Activated CD8-positive, alpha-beta T cell treated with anti-CD3 and anti-CD28 coated beads, Interleukin-2, amount 10 ng/mL, durations not matched to agents 7 days and 5 days (primary cell): ENCODE results near the gene IAH1. TPM values are rescaled to one million over a fixed set of nuclear protein-coding genes. Genes with fewer than 3 reads are reported as not detected.

ENCODE experiments used
- ATAC-seq: fragments of 150-1000 bp; cut with Tn5 transposase; one replicate; pipeline ENCODE4 v1.10.0; 2021; ENCODE audit warnings: moderate library complexity
- CTCF ChIA-PET: fragments of 350-600 bp; sonication (Branson Sonifier 250); formaldehyde crosslinking; loops from one replicate; lab custom pipeline; 2021; ENCODE audit warnings: antibody characterized with exemption; lab: Charles Lee
- POLR2A ChIA-PET: fragments of 350-600 bp; sonication (Branson Sonifier 250); formaldehyde crosslinking; loops from one replicate; lab custom pipeline; 2021; ENCODE audit warnings: antibody characterized with exemption; lab: Charles Lee
- DNase-seq: peaks from one replicate; pipeline ENCODE4 v3.0.0-alpha.2; 2020
- H3K27ac Mint-ChIP-seq: one replicate; pipeline ENCODE4 v1.8.0; 2021; ENCODE audit warnings: mild to moderate bottlenecking, mixed read lengths
- H3K27me3 Mint-ChIP-seq: one replicate; pipeline ENCODE4 v1.8.0; 2021; ENCODE audit warnings: low read depth, mixed read lengths
- H3K36me3 Mint-ChIP-seq: one replicate; pipeline ENCODE4 v1.8.0; 2021; ENCODE audit warnings: low read depth, mixed read lengths
- H3K4me1 Mint-ChIP-seq: one replicate; pipeline ENCODE4 v1.8.0; 2021; ENCODE audit warnings: low read depth, mixed read lengths
- H3K4me3 Mint-ChIP-seq: one replicate; pipeline ENCODE4 v1.8.0; 2021; ENCODE audit warnings: mild to moderate bottlenecking, mixed read lengths
- H3K9me3 Mint-ChIP-seq: one replicate; pipeline ENCODE4 v1.8.0; 2022; ENCODE audit warnings: mixed read lengths; ENCODE audit not compliant: insufficient read depth
- total RNA-seq, 2 experiments: library from RNA; stranded (reverse); gene quantifications; one replicate each; pipeline ENCODE4 v1.2.3, GENCODE V29; 2021

IAH1 gene
- total RNA-seq = 10 to 100 TPM; 71.7 to 73.3 TPM

DNA sequence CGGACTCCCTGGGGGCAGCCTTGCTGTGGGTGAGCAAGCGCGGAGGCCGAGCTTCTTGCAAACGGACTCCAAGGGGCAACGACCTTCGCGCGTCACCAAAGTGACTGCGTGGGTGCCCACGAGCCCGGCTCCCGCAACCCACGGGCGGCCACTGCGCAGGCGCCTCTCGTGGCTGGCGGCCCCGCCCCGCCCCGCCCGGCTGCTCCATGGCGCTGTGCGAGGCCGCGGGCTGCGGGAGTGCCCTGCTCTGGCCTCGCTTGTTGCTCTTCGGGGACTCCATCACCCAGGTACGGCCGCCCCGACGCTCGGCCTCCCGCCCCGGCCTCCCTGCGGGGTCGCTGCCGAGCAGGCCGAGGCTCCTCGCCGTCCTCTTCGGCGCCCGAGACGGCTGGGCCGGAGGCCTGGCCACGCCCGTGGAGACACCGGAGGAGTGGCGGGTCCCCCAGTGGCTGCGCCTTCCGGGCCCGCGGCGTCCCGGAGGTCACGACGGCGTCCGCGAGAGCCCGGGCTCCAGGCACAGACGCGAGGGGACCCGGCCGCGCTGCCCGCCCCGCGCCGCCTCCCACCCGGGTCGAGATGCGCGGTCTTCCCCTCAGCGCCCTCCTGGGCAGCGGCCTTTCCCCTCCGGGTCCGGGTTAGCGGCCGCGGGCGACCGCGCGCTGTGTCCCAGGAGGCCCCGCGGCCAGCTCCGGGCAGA lies at the start of gene IAH1:
TSS of gene IAH1 (plus strand) at position 191 of the 697 bp plus-strand sequence. CDS start at position 207, 16 bp downstream.
- Mint-ChIP-seq H3K36me3 (peaks cover 55% of the 10 kb centered on the region), H3K4me3 (peak within 1 kb of the TSS; percentile 79), H3K27me3 (no peaks in the 10 kb centered on the region), H3K9me3 (no peaks in the 10 kb centered on the region), H3K4me1 (peaks cover 41% of the 10 kb centered on the region), H3K27ac (peak within 1 kb of the TSS; percentile 86)
- POLR2A ChIA-PET = interaction anchor here (0.6 to 3.5 kb wide), 10 partner anchors 9 to 424 kb away, joined by 3 to 20 read pairs (median 3); partner anchors contain the start of genes ADAM17, CPSF3, ITGB1BP1 and YWHAQ
- ATAC-seq (peak; percentile 90), DNase-seq (peak; percentile 75)
- CTCF ChIA-PET = interaction anchor here (0.6 to 2.0 kb wide), 7 partner anchors 9 to 156 kb away, joined by 3 to 12 read pairs (median 3); partner anchors contain the start of genes ADAM17 and YWHAQ

GRCh38 chr2:9428965-9429577 lies 45.3 kb upstream of the IAH1 start:
- CTCF ChIA-PET = interaction anchor here (1.0 kb wide), 1 partner anchor 341 kb away, joined by 3 read pairs; no protein-coding TSS in a partner anchor
- no peak overlapping the region for H3K27ac Mint-ChIP-seq

DNA sequence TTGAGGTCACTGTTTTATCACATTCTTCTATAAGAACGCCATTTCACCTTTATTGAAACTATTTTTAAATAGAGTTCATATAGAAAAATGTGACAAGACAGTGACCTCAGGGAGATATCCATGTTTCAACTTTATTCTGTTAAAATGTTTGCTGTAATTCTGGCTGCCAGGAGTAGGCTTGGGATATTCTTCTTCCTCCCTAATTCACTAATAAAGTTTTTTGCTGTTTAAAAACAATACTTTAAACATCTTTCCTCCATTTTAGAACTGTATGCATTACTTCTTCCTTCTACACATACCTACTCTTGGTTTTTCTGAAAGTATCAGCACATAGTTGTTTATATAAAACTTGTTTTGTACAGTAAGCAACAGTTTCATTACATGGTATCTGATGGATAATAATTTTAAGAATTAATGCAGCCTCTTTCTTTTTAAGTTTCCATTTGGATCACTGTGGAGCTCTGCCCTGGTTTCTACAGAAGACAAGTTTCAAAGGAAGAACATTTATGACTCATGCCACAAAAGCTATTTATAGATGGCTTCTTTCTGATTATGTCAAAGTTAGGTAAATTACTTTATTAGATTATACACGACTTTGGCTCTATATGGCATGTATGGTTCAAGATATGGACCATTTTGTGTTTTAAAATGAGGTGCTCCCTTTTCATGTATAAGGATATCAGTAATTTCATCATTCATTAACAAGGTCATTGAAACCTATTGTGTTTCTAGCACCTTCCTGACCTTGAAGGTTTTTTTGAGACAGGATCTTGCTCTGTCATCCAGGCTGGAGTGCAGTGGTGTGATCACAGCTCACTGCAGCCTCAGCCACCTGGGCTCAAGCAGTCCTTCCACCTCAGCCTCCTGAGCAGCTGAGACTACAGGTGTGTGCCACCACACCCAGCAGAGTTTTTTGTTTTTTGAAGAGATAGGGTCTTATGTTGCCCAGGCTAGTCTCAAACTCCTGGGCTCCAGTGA lies 43.7 kb upstream of the IAH1 start:
- ATAC-seq = no peak
- ChIA-PET POLR2A (no interaction called here), CTCF (interaction anchor here (1.1 kb wide), 1 partner anchor 13 kb away, joined by 3 read pairs; no protein-coding TSS in a partner anchor)
- Mint-ChIP-seq H3K4me3 (no peak overlapping the region), H3K36me3 (peaks cover 50% of the 10 kb centered on the region), H3K9me3 (no peaks in the 10 kb centered on the region), H3K27me3 (no peaks in the 10 kb centered on the region), H3K27ac (no peak overlapping the region), H3K4me1 (peaks cover 16% of the 10 kb centered on the region)
- DNase-seq = no peak

More at GRCh38 chr2:9428965-9429577, 45.3 kb upstream of the IAH1 start:
- H3K9me3 Mint-ChIP-seq = no peaks in the 10 kb centered on the region
- DNase-seq = no peak
- H3K27me3 Mint-ChIP-seq = no peaks in the 10 kb centered on the region
- no peak overlapping the region for H3K4me3 Mint-ChIP-seq
- peaks cover 18% of the 10 kb centered on the region for H3K4me1 Mint-ChIP-seq
- H3K36me3 Mint-ChIP-seq = peaks cover 42% of the 10 kb centered on the region
- POLR2A ChIA-PET = no interaction called here
- ATAC-seq = no peak

GRCh38 chr2:9434489-9434888 lies 39.9 kb upstream of the IAH1 start:
- H3K9me3 Mint-ChIP-seq = no peaks in the 10 kb centered on the region
- H3K4me3 Mint-ChIP-seq = no peak overlapping the region
- ATAC-seq (no peak), DNase-seq (no peak)
- H3K4me1 Mint-ChIP-seq = peaks cover 13% of the 10 kb centered on the region
- peaks cover 65% of the 10 kb centered on the region for H3K36me3 Mint-ChIP-seq
- POLR2A ChIA-PET = interaction anchor here (1.8 kb wide), 1 partner anchor 11 kb away, joined by 11 read pairs; the partner anchor contains the start of genes CPSF3 and ITGB1BP1
- H3K27ac Mint-ChIP-seq = no peak overlapping the region
- CTCF ChIA-PET = no interaction called here
- no peaks in the 10 kb centered on the region for H3K27me3 Mint-ChIP-seq

- ATAC-seq = no peak
- Mint-ChIP-seq H3K36me3 (peaks cover 56% of the 10 kb centered on the region), H3K9me3 (no peaks in the 10 kb centered on the region), H3K4me3 (no peak overlapping the region), H3K4me1 (no peaks in the 10 kb centered on the region), H3K27me3 (no peaks in the 10 kb centered on the region), H3K27ac (no peak overlapping the region)
- CTCF ChIA-PET = no interaction called here
- no peak for DNase-seq
- POLR2A ChIA-PET = no interaction called here
Observed at GRCh38 chr2:9439536-9439935, 34.8 kb upstream of the IAH1 start.

DNA sequence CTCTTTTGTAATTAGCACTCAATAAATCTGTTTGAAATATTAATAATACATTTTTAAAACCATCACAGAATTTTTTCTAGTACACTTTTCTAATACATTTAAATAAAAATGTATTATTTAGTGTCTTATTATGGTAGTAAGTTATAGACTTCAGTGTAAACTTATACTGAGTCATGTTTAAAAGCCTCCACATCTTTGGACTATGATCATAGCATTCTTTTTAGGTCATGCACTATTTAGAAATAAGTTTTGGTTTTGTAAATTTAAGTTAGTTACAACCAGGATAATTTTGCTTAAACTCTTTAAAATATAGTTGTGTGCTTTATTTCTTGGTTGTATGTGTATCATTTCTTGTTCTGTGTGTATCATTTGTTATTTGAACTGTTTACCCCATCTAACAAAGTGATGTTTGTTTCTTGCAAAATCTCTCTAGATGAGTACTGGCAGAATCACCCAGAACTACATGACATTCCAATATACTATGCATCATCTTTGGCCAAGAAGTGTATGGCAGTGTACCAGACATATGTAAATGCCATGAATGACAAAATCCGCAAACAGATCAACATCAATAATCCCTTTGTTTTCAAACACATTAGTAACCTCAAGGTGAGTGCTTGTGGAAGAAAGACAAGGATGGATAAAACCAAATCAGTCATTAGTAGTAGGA lies 34.2 kb upstream of the IAH1 start:
- ChIA-PET POLR2A (no interaction called here), CTCF (no interaction called here)
- Mint-ChIP-seq H3K9me3 (no peaks in the 10 kb centered on the region), H3K4me1 (peaks cover 2% of the 10 kb centered on the region), H3K27me3 (no peaks in the 10 kb centered on the region), H3K4me3 (no peak overlapping the region), H3K36me3 (peaks cover 56% of the 10 kb centered on the region), H3K27ac (no peak overlapping the region)
- DNase-seq (no peak), ATAC-seq (no peak)

DNA sequence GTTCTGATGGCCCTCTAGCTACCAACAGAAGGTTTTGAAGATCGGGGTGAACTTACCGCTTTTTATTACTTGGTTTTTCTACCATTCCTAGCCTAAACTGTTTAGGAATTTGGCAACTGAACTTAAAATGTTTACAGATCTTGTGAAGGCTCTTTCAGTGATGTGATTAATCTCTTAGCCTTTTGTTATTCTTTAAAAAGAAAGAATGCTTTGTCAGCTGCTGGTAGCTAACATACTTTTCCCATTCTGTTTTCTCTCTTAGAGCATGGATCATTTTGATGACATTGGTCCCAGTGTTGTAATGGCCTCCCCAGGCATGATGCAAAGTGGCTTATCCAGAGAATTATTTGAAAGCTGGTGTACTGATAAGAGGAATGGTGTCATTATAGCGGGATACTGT lies 32.8 kb upstream of the IAH1 start:
- no peak overlapping the region for H3K27ac Mint-ChIP-seq
- no peak overlapping the region for H3K4me3 Mint-ChIP-seq
- CTCF ChIA-PET = no interaction called here
- ATAC-seq = no peak
- peaks cover 5% of the 10 kb centered on the region for H3K4me1 Mint-ChIP-seq
- no peaks in the 10 kb centered on the region for H3K27me3 Mint-ChIP-seq
- DNase-seq = no peak
- peaks cover 58% of the 10 kb centered on the region for H3K36me3 Mint-ChIP-seq
- H3K9me3 Mint-ChIP-seq = no peaks in the 10 kb centered on the region
- POLR2A ChIA-PET = no interaction called here

DNA sequence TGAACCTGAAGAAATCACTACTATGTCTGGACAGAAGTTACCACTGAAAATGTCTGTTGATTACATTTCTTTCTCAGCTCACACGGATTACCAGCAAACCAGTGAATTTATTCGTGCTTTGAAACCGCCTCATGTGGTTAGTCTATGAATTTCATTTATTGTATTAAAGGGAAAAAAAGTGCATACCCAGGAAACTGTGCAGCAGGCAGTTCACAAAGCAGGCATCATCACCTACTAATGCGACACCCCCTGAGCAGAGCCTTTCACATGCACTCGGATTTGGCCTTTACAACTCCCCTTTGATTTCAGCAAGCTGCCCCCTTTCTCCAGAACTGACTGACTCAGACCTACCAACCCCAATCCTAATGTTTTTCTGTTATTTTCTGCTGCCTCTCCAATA lies 30.8 kb upstream of the IAH1 start:
- Mint-ChIP-seq H3K27ac (no peak overlapping the region), H3K27me3 (no peaks in the 10 kb centered on the region), H3K4me1 (peaks cover 5% of the 10 kb centered on the region), H3K4me3 (no peak overlapping the region), H3K9me3 (no peaks in the 10 kb centered on the region), H3K36me3 (peaks cover 52% of the 10 kb centered on the region)
- DNase-seq = no peak
- ChIA-PET POLR2A (no interaction called here), CTCF (interaction anchor here (0.8 kb wide), 1 partner anchor 12 kb away, joined by 3 read pairs; no protein-coding TSS in a partner anchor)
- no peak for ATAC-seq

GRCh38 chr2:9445089-9445488 lies 29.3 kb upstream of the IAH1 start:
- Mint-ChIP-seq H3K27ac (no peak overlapping the region), H3K4me1 (peaks cover 5% of the 10 kb centered on the region), H3K27me3 (no peaks in the 10 kb centered on the region), H3K36me3 (peaks cover 52% of the 10 kb centered on the region), H3K4me3 (no peak overlapping the region), H3K9me3 (no peaks in the 10 kb centered on the region)
- CTCF ChIA-PET = no interaction called here
- DNase-seq (no peak), ATAC-seq (no peak)
- POLR2A ChIA-PET = no interaction called here

- Mint-ChIP-seq H3K36me3 (peaks cover 28% of the 10 kb centered on the region), H3K9me3 (no peaks in the 10 kb centered on the region), H3K4me3 (no peak overlapping the region), H3K27ac (no peak overlapping the region), H3K27me3 (no peaks in the 10 kb centered on the region), H3K4me1 (no peaks in the 10 kb centered on the region)
- no peak for DNase-seq
- ATAC-seq = no peak
- ChIA-PET POLR2A (no interaction called here), CTCF (no interaction called here)
Observed at GRCh38 chr2:9451231-9451630, 23.1 kb upstream of the IAH1 start.

DNA sequence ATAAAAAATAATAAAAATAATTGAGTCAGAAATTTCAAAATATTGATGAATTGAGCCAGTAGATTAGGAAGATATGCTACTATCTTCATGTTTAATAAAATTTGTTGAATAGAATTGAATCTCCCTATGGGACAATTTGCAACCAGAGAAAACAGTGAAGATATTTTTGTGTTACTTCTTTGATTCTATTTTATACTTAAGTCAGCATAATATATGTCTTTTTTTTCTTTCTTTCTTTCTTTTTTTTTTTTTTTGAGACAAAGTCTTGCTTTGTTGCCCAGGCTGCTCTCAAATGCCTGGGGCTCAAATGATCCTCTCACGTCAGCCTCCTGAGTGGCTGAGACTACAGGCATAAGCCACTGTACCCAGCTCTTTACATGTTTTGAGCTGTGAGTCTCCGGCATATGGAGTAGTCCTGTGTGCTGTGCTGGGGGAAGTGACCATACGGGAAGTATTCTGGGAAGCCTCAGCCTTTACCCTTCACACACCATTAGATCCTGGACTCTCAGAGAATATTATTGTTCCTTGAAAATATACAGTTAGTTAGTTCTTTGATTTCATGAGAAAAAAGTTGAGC lies 13.8 kb upstream of the IAH1 start:
- Mint-ChIP-seq H3K27me3 (no peaks in the 10 kb centered on the region), H3K36me3 (peaks cover 39% of the 10 kb centered on the region), H3K4me3 (no peak overlapping the region), H3K9me3 (no peaks in the 10 kb centered on the region), H3K27ac (no peak overlapping the region), H3K4me1 (peaks cover 8% of the 10 kb centered on the region)
- DNase-seq (no peak), ATAC-seq (no peak)
- POLR2A ChIA-PET = no interaction called here
- CTCF ChIA-PET = no interaction called here
